ENCODE measurements around the gene GLI3.

DNA sequence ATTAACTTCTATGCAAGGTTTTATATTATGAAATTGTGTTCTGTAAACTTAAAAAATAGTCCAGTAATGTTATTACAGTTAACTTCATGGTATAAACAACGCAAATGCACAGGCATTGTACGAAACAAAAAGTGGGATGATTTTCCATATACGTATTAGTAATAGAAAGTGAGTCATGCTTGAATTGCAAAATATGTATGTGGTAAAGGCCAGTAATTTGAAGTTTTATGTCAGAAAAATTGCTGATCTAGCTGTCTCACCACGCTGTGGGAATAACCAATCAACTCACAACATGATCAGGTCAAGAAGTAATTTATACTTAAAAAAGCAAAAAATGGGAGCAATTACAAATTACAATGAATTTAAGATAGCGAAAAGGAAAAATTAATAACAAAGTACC lies 37.0 kb upstream of the GLI3 start:
- TF ChIP-seq, protein P1, sequence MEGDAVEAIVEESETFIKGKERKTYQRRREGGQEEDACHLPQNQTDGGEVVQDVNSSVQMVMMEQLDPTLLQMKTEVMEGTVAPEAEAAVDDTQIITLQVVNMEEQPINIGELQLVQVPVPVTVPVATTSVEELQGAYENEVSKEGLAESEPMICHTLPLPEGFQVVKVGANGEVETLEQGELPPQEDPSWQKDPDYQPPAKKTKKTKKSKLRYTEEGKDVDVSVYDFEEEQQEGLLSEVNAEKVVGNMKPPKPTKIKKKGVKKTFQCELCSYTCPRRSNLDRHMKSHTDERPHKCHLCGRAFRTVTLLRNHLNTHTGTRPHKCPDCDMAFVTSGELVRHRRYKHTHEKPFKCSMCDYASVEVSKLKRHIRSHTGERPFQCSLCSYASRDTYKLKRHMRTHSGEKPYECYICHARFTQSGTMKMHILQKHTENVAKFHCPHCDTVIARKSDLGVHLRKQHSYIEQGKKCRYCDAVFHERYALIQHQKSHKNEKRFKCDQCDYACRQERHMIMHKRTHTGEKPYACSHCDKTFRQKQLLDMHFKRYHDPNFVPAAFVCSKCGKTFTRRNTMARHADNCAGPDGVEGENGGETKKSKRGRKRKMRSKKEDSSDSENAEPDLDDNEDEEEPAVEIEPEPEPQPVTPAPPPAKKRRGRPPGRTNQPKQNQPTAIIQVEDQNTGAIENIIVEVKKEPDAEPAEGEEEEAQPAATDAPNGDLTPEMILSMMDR (IDR thresholded peaks at IDR 0.05; ENCODE audit: borderline replicate concordance, extremely low read depth, low read length, poor library complexity, severe bottlenecking), result no peak
- TF ChIP-seq EZH2 (IDR thresholded peaks at IDR 0.05; ENCODE audit: borderline replicate concordance, low read depth, low read length, severe bottlenecking), result no peak

Measured in DND-41 (cell line).